Transverse colon (tissue), 4 donors: Measurements from ENCODE around the gene NFKB1.

Source experiments
- EP300 ChIP-seq: sonication (generic); formaldehyde crosslinking; IDR thresholded peaks from one replicate; pipeline ENCODE4 v1.6.1; 2017; ENCODE audit warnings: antibody characterized with exemption, low read depth
- POLR2A ChIP-seq: fragments of 450-650 bp; IDR thresholded peaks from one replicate; pipeline ENCODE4 v1.6.1; 2016; ENCODE audit warnings: antibody characterized with exemption, mild to moderate bottlenecking, moderate library complexity
- POLR2AphosphoS5 ChIP-seq, 3 donors: sonication (generic); formaldehyde crosslinking; IDR thresholded peaks; one replicate each; pipeline ENCODE4 v1.6.1; 2016; ENCODE audit warnings: antibody characterized with exemption in 3 of 3
- TF ChIP-seq, protein P1 (sequence below), 5 experiments: fragments of 200-600 bp in 3 of 5; fragments of 450-650 bp in 2 of 5; sonication (generic) in 3 of 5; IDR thresholded peaks; 1 replicate in 2 of 5; 2 replicates in 3 of 5; pipeline ENCODE4 v1.5.1; 2016 to 2017; ENCODE audit warnings: antibody characterized with exemption in 5 of 5, inconsistent platforms in 3 of 5, mild to moderate bottlenecking in 2 of 5, moderate library complexity in 1 of 5

DNA sequence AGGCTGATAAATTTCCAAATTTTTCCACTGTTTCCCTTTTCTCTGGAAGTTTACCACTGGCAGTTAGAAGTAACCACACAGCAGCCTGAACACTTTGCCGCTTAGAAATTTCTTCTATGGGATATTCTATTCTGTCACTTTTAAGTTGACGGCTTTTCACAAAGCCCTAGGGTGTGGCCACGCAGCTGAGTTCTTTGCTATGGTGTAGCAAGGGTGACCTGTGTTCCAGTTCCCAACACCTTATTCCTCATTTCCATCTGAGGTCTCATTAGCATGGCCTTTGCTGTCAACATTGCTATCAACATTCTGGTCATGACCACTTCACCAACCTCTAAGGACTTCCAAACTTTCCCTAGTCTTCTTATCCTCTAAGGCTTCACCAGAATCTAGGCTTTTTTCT lies 45.4 kb upstream of the NFKB1 start:
- TF ChIP-seq, protein P1, sequence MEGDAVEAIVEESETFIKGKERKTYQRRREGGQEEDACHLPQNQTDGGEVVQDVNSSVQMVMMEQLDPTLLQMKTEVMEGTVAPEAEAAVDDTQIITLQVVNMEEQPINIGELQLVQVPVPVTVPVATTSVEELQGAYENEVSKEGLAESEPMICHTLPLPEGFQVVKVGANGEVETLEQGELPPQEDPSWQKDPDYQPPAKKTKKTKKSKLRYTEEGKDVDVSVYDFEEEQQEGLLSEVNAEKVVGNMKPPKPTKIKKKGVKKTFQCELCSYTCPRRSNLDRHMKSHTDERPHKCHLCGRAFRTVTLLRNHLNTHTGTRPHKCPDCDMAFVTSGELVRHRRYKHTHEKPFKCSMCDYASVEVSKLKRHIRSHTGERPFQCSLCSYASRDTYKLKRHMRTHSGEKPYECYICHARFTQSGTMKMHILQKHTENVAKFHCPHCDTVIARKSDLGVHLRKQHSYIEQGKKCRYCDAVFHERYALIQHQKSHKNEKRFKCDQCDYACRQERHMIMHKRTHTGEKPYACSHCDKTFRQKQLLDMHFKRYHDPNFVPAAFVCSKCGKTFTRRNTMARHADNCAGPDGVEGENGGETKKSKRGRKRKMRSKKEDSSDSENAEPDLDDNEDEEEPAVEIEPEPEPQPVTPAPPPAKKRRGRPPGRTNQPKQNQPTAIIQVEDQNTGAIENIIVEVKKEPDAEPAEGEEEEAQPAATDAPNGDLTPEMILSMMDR (IDR thresholded peaks at IDR 0.05) = no peak
- no peak for TF ChIP-seq POLR2A
- TF ChIP-seq POLR2AphosphoS5 (IDR thresholded peaks at IDR 0.05) = no peak
- no peak for TF ChIP-seq EP300
